Activated CD4-positive, alpha-beta T cell treated with anti-CD3 and anti-CD28 coated beads for 48 hours (primary cell): ENCODE measurements around the gene TMEM81.

Experiments used
- DNase-seq: peaks from one replicate; pipeline ENCODE4 v3.0.0-alpha.2; 2020

The TMEM81 gene, protein sequence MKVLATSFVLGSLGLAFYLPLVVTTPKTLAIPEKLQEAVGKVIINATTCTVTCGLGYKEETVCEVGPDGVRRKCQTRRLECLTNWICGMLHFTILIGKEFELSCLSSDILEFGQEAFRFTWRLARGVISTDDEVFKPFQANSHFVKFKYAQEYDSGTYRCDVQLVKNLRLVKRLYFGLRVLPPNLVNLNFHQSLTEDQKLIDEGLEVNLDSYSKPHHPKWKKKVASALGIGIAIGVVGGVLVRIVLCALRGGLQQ

DNA sequence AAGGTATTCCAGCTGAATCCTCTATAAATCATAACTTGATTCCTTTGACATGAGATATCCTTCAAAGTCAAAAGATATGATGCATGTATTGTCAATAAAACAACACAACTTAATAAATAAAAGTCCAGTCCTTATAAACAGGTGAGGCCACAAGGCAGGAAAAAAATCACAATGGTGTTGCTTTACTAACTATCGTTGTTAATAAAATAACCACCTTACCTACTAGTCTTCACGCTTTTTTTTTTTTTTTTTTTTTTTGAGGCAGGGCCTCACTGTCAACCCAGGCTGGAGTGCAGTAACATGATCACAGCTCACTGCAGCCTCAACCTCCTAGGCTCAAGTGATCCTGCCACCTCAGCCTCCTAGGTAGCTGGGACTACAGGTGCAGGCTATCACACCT, at the start of gene TMEM81:
Gene TMEM81 (minus strand): TSS at position 101 of the 400 bp plus-strand sequence. CDS start 140 bp downstream, outside the sequence.
- DNase-seq, result no peak

DNA sequence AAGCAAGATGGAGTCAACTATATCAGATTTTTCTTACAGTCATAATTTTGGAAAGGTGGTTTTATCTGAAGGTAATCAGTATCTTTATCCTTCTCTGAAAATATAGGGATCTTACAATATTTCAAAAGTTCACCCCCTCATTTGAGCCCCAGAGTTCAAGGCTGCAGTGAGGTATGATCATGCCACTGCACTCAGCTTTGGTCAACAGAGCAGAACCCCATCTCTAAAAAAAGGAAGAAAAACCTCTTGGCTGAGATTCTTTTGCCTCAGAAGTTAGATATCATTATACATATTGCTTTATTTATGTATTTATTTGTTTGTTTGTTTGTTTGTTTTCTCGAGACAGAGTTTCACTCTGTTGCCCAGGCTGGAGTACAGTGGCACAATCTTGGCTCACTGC, 49.0 kb upstream of the TMEM81 start:
- no peak for DNase-seq

- DNase-seq, result no peak
Measured at GRCh38 chr1:205129447-205130029, 45.3 kb upstream of the TMEM81 start.

DNA sequence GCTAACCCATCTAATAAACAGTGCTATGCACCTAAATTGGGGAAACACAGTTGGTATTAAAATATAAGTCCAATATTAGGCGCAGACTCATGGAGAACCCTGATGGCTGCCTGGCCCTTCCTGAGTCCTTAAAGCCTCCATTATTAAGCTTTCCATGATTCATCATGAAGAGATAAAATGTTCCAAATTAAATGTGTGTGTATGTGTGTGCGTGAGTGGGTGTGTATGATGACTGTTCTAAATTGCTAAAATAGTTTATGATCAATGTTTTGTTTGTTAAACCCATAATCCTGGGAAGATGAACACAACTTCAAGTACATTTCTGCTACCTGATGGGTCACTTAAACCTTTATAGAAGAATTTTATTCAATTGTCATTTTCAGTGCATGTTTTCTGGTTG, 43.8 kb upstream of the TMEM81 start:
- no peak for DNase-seq

DNA sequence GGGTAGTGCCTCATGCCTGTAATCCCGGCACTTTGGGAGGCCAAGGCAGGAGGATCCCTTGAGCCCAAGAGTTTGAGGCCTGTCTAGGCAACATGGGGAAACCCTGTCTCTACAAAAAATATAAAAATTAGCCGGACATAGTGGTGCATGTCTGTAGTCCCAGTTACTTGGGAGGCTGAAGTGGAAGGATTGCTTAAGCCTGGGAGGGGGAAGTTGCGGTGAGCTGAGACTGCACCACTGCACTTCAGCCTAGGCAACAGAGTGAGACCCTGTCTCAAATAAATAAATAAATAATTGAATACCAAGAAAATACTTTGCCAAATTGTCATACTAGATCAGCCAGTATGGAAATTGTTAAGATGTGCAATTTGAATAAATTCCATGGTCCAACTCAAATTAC, 43.4 kb upstream of the TMEM81 start:
- no peak for DNase-seq

- DNase-seq, result no peak
Measured at GRCh38 chr1:205124726-205125125, 40.5 kb upstream of the TMEM81 start.

DNA sequence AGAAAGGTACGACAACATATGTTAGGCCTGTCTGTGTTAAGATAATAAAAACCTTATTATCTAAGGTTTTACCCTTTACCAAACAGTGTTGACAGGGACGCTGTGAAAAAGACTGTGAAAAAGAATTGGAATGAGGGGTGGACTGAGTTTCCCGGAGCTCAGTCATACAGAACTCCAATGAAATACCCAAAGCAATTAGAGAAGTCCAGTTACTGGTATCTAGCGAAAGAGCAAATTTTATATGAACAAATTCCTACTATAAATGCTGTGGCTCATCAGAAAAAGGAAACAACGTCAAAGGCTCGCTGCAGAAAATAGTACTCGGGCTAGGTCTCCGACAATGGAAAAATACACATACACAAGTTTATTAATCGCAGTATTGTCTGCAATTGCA, 38.2 kb upstream of the TMEM81 start:
- DNase-seq, result no peak

GRCh38 chr1:205121660-205122488, 37.6 kb upstream of the TMEM81 start, which contains the start of gene RBBP5:
RBBP5 (minus strand) TSS chr1:205121978; CDS start chr1:205121873, 105 bp downstream.
- DNase-seq, result peak; percentile 96

GRCh38 chr1:205118752-205119151, 34.5 kb upstream of the TMEM81 start:
- no peak for DNase-seq

- DNase-seq, result no peak
Measured at GRCh38 chr1:205111354-205111753, 27.1 kb upstream of the TMEM81 start.

DNA sequence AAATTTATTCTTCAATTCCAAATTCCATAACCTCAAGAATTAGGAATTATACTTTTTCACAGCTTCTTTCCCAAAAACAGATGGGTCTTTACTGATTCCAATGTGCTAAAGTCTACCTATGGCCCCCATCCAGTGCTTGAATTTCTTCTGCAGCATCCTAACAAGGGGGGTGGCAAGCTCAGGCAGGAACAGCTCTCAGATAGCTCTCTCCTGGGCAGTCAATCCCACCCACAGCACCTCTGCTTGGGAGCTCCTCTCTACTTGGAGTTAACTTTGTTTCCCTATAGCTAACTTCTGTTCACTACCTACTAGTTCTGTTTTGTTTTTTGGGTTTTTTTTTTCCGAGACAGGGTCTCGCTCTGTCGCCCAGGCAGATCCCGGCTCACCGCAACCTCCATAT, 25.5 kb upstream of the TMEM81 start:
- no peak for DNase-seq

DNA sequence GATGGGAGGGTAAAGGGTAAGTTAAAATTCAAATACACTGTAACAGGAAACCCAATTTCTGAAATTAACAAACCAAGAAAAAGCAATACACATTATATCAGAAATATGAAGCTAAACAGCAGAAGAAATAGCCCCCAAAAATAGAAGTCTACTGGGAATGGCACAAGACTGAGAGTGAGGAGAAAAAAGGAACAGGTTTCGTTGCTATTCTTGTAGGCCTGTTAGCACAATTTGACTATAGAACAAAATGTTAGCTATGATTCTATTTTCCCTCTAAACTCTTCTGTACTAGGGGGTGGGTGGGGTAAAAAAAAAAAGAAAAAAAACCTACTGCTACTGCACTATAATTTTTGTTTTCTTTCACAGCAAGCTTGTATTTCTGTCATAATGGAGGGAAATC, 25.0 kb upstream of the TMEM81 start:
- DNase-seq, result no peak

DNA sequence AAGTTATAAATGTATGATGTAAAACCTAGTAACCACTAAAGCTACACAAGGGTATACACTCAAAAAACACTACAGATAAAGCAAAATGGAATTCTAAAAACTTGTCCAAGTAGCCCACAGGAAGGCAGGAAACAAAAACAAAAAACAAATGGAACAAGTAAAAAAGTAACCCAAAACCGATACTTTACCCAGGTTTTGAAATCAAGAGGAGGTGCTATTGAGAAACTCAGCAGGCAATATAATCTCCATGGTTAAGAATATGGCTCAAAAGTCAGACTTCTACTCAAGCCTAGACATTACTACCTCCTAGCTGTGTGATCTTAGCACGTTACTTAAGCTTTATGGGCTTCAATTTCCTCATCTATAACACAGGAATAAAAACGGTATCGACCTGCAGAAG, 24.2 kb upstream of the TMEM81 start:
- no peak for DNase-seq

DNA sequence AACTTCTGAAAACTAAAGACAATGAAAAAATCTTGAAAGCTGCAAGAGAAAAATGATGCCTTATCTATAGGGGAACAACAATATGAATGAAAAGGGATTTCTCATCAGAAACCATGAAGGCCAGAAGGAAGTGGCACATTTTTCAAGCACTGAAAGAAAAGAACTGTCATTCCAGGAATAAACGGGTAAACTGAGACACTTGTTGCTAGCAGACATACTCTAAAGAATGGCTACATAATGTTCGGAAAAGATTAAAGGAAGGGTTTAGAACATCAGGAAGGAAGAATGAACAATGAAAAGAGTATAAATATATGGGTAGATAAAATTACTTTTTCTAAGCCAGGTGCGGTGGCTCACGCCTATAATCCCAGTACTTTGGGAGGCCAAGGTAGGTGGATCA, 23.1 kb upstream of the TMEM81 start:
- DNase-seq, result no peak

- DNase-seq, result no peak
Measured at GRCh38 chr1:205102404-205102803, 18.1 kb upstream of the TMEM81 start.

GRCh38 chr1:205098242-205098641, 14.0 kb upstream of the TMEM81 start:
- DNase-seq, result no peak

DNA sequence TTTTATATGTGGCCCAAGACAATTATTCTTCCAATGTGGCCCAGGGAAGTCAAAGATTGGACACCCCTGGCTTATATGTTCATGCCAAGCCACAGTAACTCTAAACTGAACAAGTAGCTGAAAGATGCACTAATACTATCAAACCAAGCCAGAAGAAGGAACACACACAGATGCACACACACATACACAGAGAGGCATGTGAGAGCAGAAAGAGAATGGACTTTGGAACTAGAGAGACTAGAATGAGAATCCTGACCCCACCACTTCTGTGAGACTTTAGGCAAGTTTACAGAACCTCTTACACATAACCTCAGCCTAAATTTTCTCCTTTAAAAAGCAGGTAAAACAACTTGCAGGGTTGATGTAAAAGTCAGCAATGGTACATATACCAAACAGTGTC, 11.2 kb upstream of the TMEM81 start:
- DNase-seq, result no peak

- no peak for DNase-seq
Measured at GRCh38 chr1:205091043-205091740, 6.9 kb upstream of the TMEM81 start.

DNA sequence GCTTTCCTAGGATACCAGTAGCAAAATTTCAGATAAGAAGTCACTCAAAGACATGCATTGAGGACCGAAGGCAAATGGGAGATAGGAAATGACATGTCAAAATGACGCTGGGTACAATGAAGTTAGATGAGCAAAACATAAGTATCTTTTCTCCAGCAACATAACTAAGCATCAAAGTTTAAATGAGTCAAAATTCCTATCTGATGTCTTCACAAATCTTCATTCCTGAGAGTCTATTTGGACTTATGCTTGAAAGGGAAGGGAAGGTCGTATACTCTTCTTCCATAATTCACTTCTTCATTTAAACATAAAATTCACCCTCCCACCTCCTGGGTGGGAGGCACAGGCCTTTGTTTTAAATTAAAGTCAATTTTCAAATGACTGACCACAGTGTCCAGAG, 4.1 kb upstream of the TMEM81 start:
- DNase-seq, result no peak

DNA sequence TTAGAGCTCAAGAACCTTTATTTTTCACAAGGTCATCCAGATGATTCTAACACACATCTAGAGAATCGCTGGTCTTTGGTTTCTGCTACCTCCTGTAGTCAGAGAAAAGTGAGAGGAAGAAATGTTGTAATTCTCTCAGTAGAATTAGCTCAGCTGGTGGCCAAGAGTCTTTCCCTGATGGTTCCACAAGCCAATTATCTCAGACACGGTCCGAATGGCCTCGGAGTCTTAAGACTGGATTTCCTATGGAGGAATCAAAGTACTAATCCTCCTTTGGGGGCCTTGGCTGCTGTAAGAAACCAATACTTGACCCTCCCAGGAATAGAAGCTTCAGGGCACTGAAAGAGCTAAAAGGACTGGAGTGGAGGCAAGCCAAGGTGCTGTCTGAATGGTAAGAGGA, 1.8 kb downstream of the TMEM81 start:
- no peak for DNase-seq

DNA sequence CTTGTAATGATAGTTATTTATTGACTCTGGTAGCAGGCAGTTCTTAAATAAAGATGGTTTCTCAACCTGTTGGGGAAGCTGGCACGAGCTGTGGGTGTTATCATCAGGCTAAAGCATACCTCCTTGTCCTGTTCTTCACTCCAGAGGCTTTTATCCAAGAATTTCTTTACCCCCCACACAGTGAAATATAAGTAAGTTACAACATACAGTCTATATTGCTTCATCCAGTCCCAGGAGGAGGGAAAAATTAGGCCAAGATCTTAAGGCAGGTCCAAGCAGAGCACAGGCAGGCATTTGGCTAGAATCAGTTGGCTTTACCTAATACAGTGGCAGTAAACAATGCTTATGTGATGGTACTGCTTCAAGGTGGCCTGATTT, 6.3 kb downstream of the TMEM81 start:
- no peak for DNase-seq

DNA sequence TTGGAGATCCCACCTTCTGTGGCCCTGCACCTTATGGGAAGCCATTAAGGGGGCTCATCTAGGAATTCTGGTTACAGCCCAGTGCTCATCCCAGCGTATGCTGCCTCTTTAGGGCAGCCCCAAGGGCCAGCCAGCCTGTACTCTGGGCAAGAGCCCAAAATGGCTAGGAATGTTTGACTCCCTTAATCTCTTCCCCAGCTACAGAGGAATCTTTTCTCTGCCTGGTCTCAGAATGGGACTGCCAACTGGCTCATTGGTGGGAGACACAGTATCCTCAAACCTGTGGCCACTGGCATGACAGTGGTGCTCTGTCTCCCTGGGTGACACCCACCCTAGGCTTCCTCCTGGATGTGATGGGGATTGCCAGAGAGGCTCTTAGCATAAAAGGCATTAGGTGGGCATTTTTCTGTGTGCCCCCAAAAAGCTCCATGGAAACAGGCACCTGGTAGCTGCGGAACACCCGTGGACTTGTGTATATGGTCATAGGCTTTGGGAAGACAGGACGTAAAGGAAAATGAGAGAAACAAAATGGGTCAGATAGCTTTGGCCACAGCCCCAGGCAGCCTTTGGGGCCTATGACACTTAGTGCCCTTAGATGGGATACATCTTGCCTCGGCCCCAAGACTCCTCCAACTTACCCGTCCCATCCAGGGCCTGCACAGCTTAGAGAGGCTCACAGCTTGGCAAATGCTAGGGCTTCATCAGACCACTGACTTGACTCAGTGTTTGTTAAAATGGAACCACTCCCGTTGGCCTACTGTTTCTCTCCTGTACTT, 6.9 kb downstream of the TMEM81 start:
- DNase-seq, result no peak
